ENCODE results near the gene MT1B. TPM values are rescaled to one million over a fixed set of nuclear protein-coding genes. Genes with fewer than 3 reads are reported as not detected.
A peak's percentile ranks its signal among the peaks of the same experiment; 100 is the strongest.

Gene MT1B
- total RNA-seq, 1 experiment from 2014 or later, result not detected

DNA sequence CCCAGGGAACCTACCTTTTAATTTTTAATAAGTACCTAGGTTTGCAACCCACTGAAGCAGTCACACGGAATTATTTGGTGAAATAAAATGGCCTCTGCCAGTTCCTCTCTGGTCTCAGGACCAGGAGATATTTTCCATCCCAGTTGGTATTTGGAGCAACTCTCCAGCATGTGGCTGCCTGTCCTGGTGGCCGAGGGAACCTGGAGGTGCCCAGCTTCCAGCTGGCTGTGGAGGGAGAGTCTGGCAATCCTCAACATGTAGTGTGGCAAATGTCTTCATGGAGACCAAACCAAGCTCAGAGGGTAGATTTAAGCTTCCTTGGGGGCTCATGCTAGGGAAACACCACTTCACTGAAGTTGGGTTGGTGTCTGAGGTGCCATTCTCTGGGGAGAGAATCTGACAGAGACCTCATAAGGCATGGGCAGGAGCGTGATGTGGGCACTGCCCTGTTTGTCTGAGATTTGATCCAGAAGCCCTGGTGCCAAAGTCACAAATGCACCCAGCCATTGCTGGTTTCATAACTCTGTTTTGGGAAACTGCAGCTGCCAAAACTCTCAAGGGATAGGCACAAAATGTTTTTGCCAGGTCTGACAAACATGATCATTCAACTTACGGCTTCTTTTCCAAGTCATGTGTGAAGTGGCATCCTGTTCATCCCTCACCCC is 33.4 kb downstream of the MT1B start:
- DNase-seq (ENCODE audit: low read depth), result no peak

- no peak for DNase-seq (ENCODE audit: low read depth)
Observed at GRCh38 chr16:56686758-56687157, 35.1 kb downstream of the MT1B start.

DNA sequence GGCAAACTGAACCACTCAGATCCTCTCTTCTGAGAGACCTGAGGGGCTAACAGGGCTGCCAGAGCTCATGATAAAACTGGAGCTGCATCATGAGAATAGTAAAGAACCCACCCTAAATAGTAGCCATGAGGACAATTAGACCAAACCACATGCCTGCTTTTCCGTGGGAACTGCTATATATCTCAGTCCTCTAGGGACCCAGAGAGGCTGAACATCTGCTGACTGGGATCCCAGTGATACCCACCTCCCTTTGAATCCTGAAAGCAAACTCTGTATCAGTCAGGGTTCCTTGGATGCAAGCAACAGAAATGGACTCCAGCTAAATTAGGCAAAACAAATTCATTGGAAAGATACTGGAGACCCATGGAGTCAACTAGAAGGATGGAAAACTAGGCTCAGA is 37.1 kb downstream of the MT1B start:
- DNase-seq (ENCODE audit: low read depth), result no peak

DNA sequence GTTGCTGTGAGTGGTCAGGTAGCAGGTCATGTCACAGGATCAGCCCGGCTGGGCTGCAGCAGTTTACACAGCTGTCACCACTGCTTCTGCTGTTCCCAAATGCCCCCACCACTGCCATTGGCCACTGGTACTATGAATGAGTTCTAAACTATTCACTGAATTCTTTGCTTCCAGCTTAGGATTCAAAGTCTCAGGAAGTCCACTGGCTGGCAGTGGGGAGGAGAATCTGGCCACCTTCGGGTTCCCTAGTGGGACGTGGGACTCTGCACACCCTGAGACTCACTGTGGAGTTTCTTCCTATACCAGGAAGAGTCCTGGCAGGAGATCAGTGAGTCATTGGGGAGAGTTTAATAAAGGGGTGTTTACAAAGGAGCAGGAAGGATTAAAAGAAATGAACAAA is 37.5 kb downstream of the MT1B start:
- no peak for DNase-seq (ENCODE audit: low read depth)

- no peak for DNase-seq (ENCODE audit: low read depth)
Observed at GRCh38 chr16:56690420-56691122, 38.9 kb downstream of the MT1B start.

DNA sequence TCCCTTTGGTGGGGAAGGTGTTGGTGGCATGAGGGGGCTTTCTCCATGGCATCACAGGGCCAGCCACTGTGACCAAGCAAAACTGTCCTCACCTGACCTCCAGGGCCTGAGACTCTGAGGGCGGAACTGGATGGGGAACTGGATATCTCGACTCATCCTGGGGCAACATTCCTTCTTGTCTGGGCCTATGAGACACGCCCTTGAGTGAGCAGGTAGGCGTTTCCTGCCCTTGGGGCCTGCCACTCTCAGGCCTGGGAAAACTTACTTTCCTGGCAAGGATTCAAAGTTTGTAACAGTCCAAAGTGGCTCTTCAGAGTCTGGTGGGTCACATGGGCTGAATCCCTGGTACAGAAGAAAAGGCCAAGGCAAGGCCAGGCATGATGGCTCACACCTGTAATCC is 40.2 kb downstream of the MT1B start:
- DNase-seq (ENCODE audit: low read depth), result peak; percentile 83

DNA sequence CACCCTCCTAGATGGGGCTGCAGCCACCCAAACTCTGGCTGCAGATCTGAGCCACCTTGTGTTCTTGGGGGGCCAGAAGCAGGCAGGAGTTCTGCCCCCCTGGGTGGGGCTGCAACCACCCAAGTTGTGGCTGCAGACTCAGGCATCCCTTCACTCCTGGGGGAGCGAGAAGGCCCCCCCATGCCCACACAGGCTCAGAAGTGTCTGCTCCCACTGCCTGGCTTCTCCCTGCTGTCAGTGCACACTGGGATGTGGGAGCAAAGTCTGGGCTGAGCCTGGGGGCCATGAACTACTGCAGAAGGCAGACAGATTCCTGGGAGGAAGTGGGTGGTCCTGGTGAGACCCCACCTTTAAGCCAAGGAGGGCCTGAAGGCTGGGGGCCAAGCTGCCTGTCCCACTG is 43.6 kb downstream of the MT1B start:
- DNase-seq (ENCODE audit: low read depth), result no peak

DNA sequence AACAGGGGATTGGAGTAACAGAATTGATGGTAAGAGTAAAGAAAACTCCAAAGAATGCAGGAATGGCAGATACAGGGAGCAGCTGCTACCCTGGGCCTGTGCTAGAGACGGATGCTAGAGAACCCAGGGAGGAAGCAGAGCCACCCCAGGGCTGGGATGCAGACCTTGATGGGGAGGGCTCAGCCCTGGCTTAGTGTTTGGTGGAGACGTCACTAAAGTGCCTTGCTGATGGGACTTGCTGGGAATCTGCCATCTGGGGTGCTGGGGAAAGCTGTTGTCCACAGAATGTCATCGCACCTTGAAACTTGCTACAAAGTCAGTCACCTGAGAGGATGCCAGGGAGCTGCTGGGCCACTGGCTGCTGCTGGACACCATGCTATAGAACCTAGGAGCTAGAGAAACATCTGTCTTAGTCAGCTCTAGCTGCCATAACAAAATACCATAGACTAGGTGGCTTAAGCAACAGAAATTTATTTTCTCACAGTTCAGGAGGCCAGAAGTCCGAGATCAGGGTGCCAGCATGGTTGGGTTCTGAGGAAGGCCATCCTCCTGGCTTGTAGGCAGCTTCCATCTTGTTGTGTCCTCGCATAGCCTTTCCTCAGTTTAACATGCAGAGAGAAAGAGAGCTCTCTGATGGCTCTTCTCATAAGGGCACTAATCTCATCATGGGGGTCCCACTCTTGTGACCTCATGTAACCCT is 45.9 kb downstream of the MT1B start:
- no peak for DNase-seq (ENCODE audit: low read depth)

- no peak for DNase-seq (ENCODE audit: low read depth)
Observed at GRCh38 chr16:56700195-56700594, 48.5 kb downstream of the MT1B start.

DNA sequence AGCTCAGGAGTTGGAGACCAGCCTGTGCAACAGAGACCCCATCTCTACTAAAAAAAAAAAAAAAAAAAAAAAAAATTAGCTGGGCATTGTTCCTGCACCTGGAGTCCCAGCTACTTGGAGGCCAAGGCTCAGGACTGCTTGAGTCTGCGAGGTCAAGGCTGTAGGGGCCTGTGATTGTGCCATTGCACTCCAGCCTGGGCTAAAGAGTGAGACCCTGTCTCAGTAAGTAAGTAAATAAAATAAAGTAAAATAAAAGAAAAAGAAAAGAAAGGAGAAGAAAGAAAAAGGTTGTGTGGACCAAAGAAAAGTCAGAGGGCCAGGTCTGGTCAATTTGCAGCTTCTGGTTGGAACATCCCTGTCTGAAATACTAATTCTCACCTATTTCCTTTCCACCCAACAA is 48.9 kb downstream of the MT1B start:
- no peak for DNase-seq (ENCODE audit: low read depth)

DNA sequence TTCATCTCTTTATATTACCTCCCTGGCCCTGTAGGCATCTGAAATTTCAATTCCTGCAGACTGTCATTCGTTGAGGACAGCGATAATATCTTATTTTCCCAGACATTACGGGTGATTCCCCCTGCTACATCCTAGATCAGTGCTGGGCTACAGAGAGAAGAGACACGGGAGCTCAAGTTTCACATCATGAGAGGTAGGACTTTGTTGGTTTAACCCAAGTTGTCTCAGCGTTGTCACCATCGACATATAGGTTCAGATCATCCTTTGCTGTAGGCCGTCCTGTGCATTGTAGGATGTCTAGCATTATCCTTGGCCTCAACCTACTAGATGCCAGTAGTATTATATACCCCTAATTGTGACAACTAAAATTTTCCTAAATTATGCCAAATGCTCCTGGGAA is 49.8 kb downstream of the MT1B start:
- DNase-seq (ENCODE audit: low read depth), result no peak

Other genes with a start within 250 kb of the MT1B start
- 71.7 and 122 TPM in 2 replicates for gene AMFR, start 226.3 kb upstream of the MT1B start, total RNA-seq (2014; rRNA removed; shearing (Covaris generic))
- gene NUDT21, start 200.6 kb upstream of the MT1B start, total RNA-seq (2014; rRNA removed; shearing (Covaris generic)), result 102 and 128 TPM in 2 replicates
- 61.5 and 152 TPM in 2 replicates for gene OGFOD1, start 200.3 kb upstream of the MT1B start, total RNA-seq (2014; rRNA removed; shearing (Covaris generic))
- gene BBS2, start 131.9 kb upstream of the MT1B start, total RNA-seq (2014; rRNA removed; shearing (Covaris generic)), result 22.8 and 33.0 TPM in 2 replicates
- gene MT4, start 86.8 kb upstream of the MT1B start, total RNA-seq (2014; rRNA removed; shearing (Covaris generic)), result not detected in 2 replicates
- gene MT3, start 62.4 kb upstream of the MT1B start, total RNA-seq (2014; rRNA removed; shearing (Covaris generic)), result not detected in 2 replicates
- 207 and 248 TPM in 2 replicates for gene MT2A, start 43.3 kb upstream of the MT1B start, total RNA-seq (2014; rRNA removed; shearing (Covaris generic))
- 248 and 365 TPM in 2 replicates for gene MT1E, start 26.1 kb upstream of the MT1B start, total RNA-seq (2014; rRNA removed; shearing (Covaris generic))
- gene MT1M, start 19.2 kb upstream of the MT1B start, total RNA-seq (2014; rRNA removed; shearing (Covaris generic)), result 0.74 and 7.4 TPM in 2 replicates
- not detected in 2 replicates for gene MT1A, start 13.2 kb upstream of the MT1B start, total RNA-seq (2014; rRNA removed; shearing (Covaris generic))
- gene MT1F, start 6.1 kb downstream of the MT1B start, total RNA-seq (2014; rRNA removed; shearing (Covaris generic)), result 0.29 TPM in 1 of 2 replicates, not detected in the other
- 8.2 and 16.3 TPM in 2 replicates for gene MT1G, start 16.2 kb downstream of the MT1B start, total RNA-seq (2014; rRNA removed; shearing (Covaris generic))
- not detected in 2 replicates for gene MT1H, start 17.9 kb downstream of the MT1B start, total RNA-seq (2014; rRNA removed; shearing (Covaris generic))
- gene MT1X, start 30.6 kb downstream of the MT1B start, total RNA-seq (2014; rRNA removed; shearing (Covaris generic)), result 70.4 and 106 TPM in 2 replicates
- 91.9 and 120 TPM in 2 replicates for gene NUP93, start 78.2 kb downstream of the MT1B start, total RNA-seq (2014; rRNA removed; shearing (Covaris generic))
- gene SLC12A3, start 213.3 kb downstream of the MT1B start, total RNA-seq (2014; rRNA removed; shearing (Covaris generic)), result not detected in 2 replicates

All from Daoy (cell line).